Tibial artery (tissue), 4 donors: ENCODE measurements around the gene DLL1.

Source experiments
- DNase-seq, 2 donors: peaks; one replicate each; pipeline ENCODE4 v3.0.0-alpha.2; 2019
- H3K27ac ChIP-seq, 2 donors: fragments of 200-600 bp; sonication (generic) in 1 of 2; 1 replicate in 1 of 2; 2 replicates in 1 of 2; pipeline ENCODE4 v1.5.1; 2018 to 2019; ENCODE audit warnings: mild to moderate bottlenecking in 1 of 2
- H3K27me3 ChIP-seq, 2 donors: fragments of 200-600 bp; sonication (generic) in 1 of 2; one replicate each; pipeline versions ENCODE4 v1.5.1 to v1.6.0; 2016 to 2019
- H3K36me3 ChIP-seq, 3 donors: fragments of 200-600 bp; sonication (generic) in 2 of 3; one replicate each; pipeline ENCODE4 v1.5.1; 2016 to 2019; ENCODE audit warnings: mild to moderate bottlenecking in 2 of 3
- H3K4me1 ChIP-seq, 4 donors: fragments of 200-600 bp; sonication (generic) in 2 of 4; 1 replicate in 3 of 4; 2 replicates in 1 of 4; pipeline ENCODE4 v1.5.1; 2016 to 2019
- H3K4me3 ChIP-seq, 2 donors: fragments of 200-600 bp; sonication (generic) in 1 of 2; 1 replicate in 1 of 2; 2 replicates in 1 of 2; pipeline ENCODE4 v1.5.1; 2018 to 2019; ENCODE audit warnings: mild to moderate bottlenecking in 2 of 2
- H3K9me3 ChIP-seq, 3 donors: fragments of 200-600 bp; sonication (generic) in 1 of 3; one replicate each; pipeline ENCODE4 v1.5.1; 2016 to 2019
- CTCF ChIP-seq, 2 experiments: fragments of 200-600 bp in 1 of 2; fragments of 450-650 bp in 1 of 2; IDR thresholded peaks; one replicate each; pipeline ENCODE4 v1.5.1; 2017 to 2019; ENCODE audit warnings: antibody characterized with exemption in 2 of 2, mild to moderate bottlenecking in 1 of 2, moderate library complexity in 1 of 2
- intact Hi-C: fragments of 100-400 bp; cut with DNase I; formaldehyde crosslinking; loops from one replicate; pipeline ENCODE4 v1.15.0; 2023; ENCODE audit warnings: low total_unique reads

DLL1 gene

GRCh38 chr6:170237999-170238740 lies 52.7 kb downstream of the DLL1 start:
- DNase-seq: peak in 1 of 2 donors; percentile 9

GRCh38 chr6:170236131-170236836 lies 54.6 kb downstream of the DLL1 start:
- H3K27ac ChIP-seq: no peak overlapping the region
- H3K27me3 ChIP-seq: peaks cover 0 to 18% of the 10 kb centered on the region in 2 donors
- H3K4me1 ChIP-seq: no peaks in the 10 kb centered on the region
- H3K4me3 ChIP-seq: no peak overlapping the region
- no peak for DNase-seq
- TF ChIP-seq CTCF (IDR thresholded peaks at IDR 0.05): no peak
- H3K36me3 ChIP-seq: no peaks in the 10 kb centered on the region
- intact Hi-C loops: no loop called here
- H3K9me3 ChIP-seq: no peaks in the 10 kb centered on the region

More at GRCh38 chr6:170237999-170238740, 52.7 kb downstream of the DLL1 start:
- H3K4me3 ChIP-seq: no peak overlapping the region
- intact Hi-C loops: no loop called here
- peaks cover 0 to 20% of the 10 kb centered on the region in 2 donors for H3K27me3 ChIP-seq
- no peak overlapping the region for H3K27ac ChIP-seq
- no peak for TF ChIP-seq CTCF (IDR thresholded peaks at IDR 0.05)
- no peaks in the 10 kb centered on the region for H3K9me3 ChIP-seq
- H3K36me3 ChIP-seq: no peaks in the 10 kb centered on the region
- H3K4me1 ChIP-seq: no peaks in the 10 kb centered on the region

GRCh38 chr6:170235391-170236125 lies 55.3 kb downstream of the DLL1 start:
- H3K27ac ChIP-seq: no peak overlapping the region
- DNase-seq: peak in 1 of 2 donors; percentile 10
- peaks cover 0 to 18% of the 10 kb centered on the region in 2 donors for H3K27me3 ChIP-seq
- no peaks in the 10 kb centered on the region for H3K9me3 ChIP-seq
- intact Hi-C loops: no loop called here
- no peaks in the 10 kb centered on the region for H3K36me3 ChIP-seq
- TF ChIP-seq CTCF (IDR thresholded peaks at IDR 0.05): no peak
- no peak overlapping the region for H3K4me3 ChIP-seq
- no peaks in the 10 kb centered on the region for H3K4me1 ChIP-seq

GRCh38 chr6:170234419-170234818 lies 56.5 kb downstream of the DLL1 start:
- no peak overlapping the region for H3K27ac ChIP-seq
- no peak overlapping the region for H3K4me3 ChIP-seq
- peaks cover 0 to 18% of the 10 kb centered on the region in 2 donors for H3K27me3 ChIP-seq
- intact Hi-C loops: no loop called here
- no peaks in the 10 kb centered on the region for H3K4me1 ChIP-seq
- DNase-seq: no peak
- no peaks in the 10 kb centered on the region for H3K9me3 ChIP-seq
- no peak for TF ChIP-seq CTCF (IDR thresholded peaks at IDR 0.05)
- H3K36me3 ChIP-seq: no peaks in the 10 kb centered on the region

- H3K4me3 ChIP-seq: no peak overlapping the region
- peaks cover 0 to 11% of the 10 kb centered on the region in 2 donors for H3K27me3 ChIP-seq
- no peaks in the 10 kb centered on the region for H3K9me3 ChIP-seq
- no peak overlapping the region for H3K27ac ChIP-seq
- intact Hi-C loops: no loop called here
- no peaks in the 10 kb centered on the region for H3K36me3 ChIP-seq
- no peaks in the 10 kb centered on the region for H3K4me1 ChIP-seq
- no peak for DNase-seq
- no peak for TF ChIP-seq CTCF (IDR thresholded peaks at IDR 0.05)
Measured at GRCh38 chr6:170233286-170234205, 57.3 kb downstream of the DLL1 start.
